Measurements from ENCODE around the gene ADAM12.
"Not testable (repeated sequence)": the region's sequence is repeated elsewhere in the genome, so short reads cannot be mapped to it uniquely, and the experiment has no call there.

The ADAM12 gene

GRCh38 chr10:126402721-126403695, 14.7 kb upstream of the ADAM12 start:
- DNase-seq: no peak

DNA sequence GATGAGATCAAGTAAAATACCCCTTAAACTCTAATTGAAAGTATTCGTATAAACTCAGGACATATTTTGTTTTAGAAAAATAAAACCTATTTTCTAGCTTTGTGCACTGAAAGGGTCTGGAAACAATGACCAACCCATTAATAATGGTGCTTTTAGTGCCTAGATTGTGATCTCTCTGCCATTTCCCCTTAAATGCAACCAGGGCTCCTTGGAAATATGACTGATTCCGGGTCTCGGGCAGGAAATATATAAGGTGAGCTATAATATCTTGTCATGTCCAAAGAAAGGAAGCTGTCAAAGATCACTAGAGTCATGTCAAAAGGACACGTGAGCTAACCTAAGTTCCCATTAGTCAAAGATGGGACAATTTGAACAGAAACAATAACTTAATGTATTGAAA, 12.4 kb upstream of the ADAM12 start:
- DNase-seq: no peak

GRCh38 chr10:126398924-126399323, 10.6 kb upstream of the ADAM12 start:
- no peak for DNase-seq

DNA sequence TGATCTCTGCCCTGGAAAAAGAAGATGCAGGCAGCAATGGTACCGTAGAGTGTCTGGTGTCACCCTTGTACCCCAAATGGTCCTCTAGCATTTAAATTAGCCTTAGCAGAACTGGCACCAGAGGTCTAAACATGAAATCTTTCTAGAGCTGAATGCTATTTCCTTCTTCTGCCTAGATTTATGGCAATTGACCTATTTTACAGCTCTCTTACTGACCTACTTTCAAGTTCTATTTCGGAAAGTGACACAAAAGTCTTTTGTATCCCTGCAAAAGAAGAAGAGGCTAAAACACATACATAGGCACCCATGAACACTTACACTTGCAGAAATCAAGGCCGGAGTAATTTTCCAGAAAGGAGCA, 10.1 kb upstream of the ADAM12 start:
- no peak for DNase-seq

DNA sequence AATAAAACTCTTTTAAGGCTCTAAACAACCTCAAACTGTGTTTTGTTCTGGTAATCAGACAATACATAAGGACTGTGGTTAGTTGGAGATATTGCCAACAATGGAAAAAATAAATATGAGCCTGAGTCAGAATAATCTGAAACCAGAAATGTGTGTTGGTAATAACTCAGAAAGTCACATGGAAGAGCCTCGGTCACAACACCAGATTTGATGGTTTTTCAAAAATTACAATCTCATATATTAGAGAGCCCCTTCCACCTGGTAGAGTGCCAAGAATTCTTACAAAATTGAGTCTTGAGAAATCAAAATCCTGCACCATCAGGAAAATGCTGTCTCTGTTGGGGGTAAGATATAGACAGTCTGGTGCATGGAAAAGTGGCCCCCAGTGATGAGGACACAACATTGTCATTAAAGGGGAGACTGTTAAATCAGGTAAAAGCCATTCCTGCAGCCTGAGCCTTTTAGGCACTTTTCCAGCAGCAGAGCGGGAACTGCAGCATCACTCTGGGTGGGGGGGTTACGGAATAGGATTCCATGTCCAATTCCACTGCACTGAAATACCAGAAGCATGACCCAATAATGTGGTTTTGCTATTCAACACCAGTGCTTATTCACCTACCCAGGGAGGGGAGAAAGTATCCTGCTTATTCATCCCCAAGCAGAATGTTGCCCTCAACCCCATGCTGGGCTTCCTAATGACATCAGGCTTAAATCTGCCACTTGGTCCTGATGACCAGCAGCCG, 9.5 kb upstream of the ADAM12 start:
- DNase-seq: no peak

DNA sequence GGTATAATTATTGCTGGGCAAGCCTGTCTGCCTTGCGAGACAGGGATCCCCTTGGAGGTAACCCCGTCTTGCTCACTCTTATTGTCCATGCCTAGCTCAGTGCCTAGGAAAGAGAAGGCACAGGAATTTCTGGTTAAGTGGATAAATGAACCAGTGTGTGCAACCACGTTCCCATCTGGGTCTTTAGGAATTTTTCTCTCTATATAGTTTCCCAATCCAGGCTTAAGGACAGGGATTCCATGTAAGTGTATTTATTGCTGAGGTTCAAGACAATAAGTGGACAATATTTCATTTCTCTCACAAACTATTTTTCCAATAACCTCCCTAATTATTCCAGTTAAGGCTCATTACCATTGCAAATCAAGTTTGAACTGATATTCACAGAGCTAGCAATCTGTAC, 8.9 kb upstream of the ADAM12 start:
- no peak for DNase-seq

- no peak for DNase-seq
Measured at GRCh38 chr10:126394948-126395347, 6.7 kb upstream of the ADAM12 start.

GRCh38 chr10:126393076-126393475, 4.8 kb upstream of the ADAM12 start:
- no peak for DNase-seq

DNA sequence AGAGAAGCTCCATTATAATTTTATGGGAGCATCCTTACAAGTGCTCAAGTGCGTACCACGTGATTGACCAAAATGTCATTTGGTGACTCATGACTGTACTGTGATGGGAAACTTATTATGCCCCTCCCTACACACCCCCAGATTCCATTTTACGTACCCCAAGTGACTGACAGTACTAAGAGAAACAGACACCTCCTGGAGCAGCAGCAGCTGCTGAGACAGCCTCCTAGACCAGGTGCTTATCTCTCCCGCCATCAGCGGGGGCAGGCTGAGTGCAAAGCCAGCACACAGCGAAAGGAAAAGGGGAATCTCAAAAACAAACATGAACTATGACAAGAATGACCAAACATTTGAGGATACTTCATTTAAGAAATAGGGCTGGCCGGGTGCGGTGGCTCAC, 4.2 kb upstream of the ADAM12 start:
- DNase-seq: no peak

- no peak for DNase-seq
Measured at GRCh38 chr10:126392068-126392467, 3.8 kb upstream of the ADAM12 start.

GRCh38 chr10:126391192-126391885, 3.1 kb upstream of the ADAM12 start:
- DNase-seq: no peak

DNA sequence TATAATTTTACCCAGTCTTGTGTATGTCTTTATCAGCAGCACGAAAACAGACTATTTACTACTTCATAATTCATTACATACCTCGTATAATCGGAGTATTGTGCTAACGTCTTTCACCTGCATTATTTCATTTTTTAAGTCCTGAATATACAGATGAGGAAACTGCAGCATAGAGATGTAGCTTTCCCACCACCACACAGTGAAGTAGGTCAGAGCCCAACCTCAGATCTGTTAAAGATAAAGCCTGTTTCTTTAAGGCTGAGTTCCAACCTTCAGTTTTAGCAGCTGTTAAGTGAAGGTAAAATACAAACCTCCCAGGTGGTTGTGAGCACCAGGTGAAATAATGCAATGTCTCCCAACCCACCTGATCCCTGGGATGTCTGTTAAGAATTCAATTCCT, 2.0 kb upstream of the ADAM12 start:
- DNase-seq: no peak

- peak; percentile 1 for DNase-seq
Measured at GRCh38 chr10:126387041-126387921, 996 bp downstream of the ADAM12 start.

GRCh38 chr10:126384269-126384873, 3.9 kb downstream of the ADAM12 start:
- no peak for DNase-seq

DNA sequence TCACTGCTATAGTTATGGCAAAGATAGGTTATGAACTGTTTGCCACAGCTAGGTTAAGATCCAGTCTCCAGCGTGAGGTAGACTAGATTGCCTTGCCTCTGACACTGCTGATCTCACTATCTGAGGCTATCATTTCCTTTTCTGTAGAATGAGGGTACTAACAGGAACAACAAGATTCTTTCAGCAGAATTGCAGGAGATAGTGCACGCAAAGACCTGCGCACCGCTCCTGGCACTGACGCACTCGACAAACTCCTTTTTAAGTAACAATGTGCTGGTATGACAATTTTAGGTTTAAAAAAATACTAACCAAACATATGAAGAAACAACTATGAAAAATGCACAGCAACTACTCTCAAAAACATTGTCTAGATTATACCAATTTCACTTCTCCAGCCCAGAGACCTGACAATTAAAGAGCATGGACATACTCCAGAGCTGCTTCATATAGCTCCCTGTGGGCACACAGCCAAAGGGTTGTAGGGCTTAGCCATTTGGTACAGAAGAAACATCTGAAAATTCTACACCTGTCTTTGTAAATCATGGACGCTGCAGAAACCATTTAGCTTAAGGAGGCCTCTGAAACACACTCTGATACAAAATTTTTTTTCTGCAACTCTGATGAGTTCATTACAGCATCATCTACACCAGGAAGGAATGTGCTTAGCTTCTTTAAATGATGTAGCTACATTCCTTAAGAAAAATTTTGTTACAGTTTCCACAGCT, 7.8 kb downstream of the ADAM12 start:
- DNase-seq: no peak

GRCh38 chr10:126379166-126379565, 9.1 kb downstream of the ADAM12 start:
- DNase-seq: not testable (repeated sequence)

GRCh38 chr10:126376956-126377355, 11.3 kb downstream of the ADAM12 start:
- DNase-seq: no peak

- DNase-seq: no peak
Measured at GRCh38 chr10:126375926-126376554, 12.2 kb downstream of the ADAM12 start.

DNA sequence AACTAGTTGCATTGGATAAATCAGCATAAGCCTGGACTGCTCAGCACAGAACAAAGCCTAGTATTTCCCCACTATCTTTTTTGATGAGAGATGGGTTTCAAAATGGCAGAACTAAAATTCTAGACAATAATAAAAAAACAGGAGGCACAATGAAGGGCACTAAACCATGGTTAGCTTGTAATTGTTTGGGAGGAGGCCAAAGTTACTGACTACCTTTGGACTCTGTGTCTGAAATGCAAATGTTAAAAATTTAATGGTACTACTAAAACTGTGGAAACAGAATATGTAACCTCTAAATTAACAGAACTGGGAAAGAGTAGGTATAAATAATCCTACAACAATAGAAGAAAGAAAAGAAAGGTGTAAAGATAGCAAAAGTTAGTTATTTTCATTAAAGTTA, 13.0 kb downstream of the ADAM12 start:
- no peak for DNase-seq

DNA sequence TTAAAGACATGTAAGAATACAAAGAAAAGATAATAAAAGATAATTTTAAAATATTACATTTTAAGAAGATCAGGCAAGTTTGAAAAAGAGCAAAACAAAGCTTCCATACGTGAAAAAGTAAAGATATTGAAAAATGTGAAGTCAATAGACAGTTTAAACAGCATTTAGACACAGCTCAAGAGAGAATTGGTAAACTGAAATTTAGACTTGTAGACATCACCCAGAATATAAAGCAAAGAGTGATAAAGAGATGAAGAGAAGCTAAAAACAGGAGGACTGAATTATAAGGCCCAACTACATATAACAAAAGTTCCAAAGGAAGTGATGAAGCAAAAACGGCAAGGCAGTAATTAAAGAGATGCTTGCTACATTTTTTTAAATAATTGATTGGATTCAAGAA, 13.8 kb downstream of the ADAM12 start:
- DNase-seq: no peak

DNA sequence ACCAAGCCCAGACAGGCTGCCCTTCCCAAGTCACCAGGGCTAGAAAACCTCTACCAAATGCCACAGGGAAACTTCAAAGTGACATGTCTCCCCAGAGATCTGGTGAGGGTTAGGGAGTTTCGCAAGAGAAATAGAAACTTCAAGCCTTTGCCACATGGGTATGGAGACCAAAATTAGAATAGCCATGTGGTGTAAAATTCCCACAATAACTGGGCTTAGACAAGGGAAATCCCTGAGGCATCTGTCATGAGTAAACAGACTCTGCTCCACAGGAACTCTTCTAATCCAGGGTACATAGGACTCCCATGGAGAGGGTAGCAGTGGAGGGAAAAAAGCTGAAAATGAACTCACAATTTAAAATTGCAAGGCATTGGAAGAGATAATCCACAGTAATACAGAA, 14.3 kb downstream of the ADAM12 start:
- no peak for DNase-seq

Data from DMS79 (cell line).